ENCODE data around the gene ALDH3B1. TPM values are rescaled to one million over a fixed set of nuclear protein-coding genes. Genes with fewer than 3 reads are reported as not detected.

Gene ALDH3B1
- total RNA-seq, 1 experiment from 2014 or later: 28.1 TPM

DNA sequence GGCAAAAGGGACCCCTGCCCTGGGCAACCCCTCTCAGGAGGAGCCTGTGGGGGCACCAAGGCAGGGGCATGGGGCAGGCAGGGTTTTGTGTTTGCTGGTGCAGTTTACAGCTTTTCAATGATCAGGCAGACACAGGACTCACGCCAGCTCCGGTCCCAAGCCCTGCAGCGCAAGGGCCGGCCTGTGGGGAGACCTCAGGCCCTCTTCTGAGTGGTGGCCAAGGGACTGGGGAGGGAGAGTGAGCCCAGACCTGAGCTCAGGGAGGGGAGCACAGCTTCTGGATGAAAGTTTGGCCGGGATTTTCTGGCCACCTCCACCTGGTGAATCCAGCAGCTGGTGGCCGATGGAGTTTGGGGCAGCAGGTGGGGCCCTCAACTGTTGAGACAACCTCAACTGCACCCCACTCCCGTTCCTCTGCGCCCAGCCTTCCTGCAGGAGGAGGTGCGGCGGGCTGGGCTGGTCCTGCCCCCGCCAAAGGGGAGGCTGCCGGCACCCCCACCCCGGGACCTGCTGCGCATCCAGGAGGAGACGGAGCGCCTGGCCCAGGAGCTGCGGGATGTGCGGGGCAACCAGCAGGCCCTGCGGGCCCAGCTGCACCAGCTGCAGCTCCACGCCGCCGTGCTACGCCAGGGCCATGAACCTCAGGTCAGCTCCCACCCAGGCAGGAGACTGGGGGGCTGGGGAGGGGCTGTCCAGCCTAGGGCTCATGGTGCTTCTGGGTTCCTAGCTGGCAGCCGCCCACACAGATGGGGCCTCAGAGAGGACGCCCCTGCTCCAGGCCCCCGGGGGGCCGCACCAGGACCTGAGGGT is 32.3 kb downstream of the ALDH3B1 start:
- intact Hi-C loops (cut with micrococcal nuclease): no loop called here
- Histone ChIP-seq H3K4me1 (ENCODE audit: insufficient read depth, low read length) (peaks cover 26% of the 10 kb centered on the region), H4K20me1 (ENCODE audit: low read length) (no peaks in the 10 kb centered on the region), H3K4me2 (ENCODE audit: low read length) (no peak overlapping the region), H3K9ac (ENCODE audit: low read length) (no peak overlapping the region), H3K79me2 (ENCODE audit: low read length) (peaks cover 36% of the 10 kb centered on the region), H3K36me3 (ENCODE audit: low read depth, low read length) (peaks cover 7% of the 10 kb centered on the region; the same call in 1 of the 2 replicates), H3K9me2 (replicated peaks; ENCODE audit: low read length) (no peaks in the 10 kb centered on the region), H3K27me3 (ENCODE audit: low read length) (no peaks in the 10 kb centered on the region), H3K27ac (ENCODE audit: low read length) (no peak overlapping the region), H3K4me3 (ENCODE audit: low read length) (no peak overlapping the region), H3F3A (ENCODE audit: low read length, unreplicated experiment) (no peaks in the 10 kb centered on the region), H3K9me3 (ENCODE audit: low read length) (no peaks in the 10 kb centered on the region), H2AFZ (ENCODE audit: low read length) (no peak overlapping the region)
- DNase-seq: no peak
- no TSS peak for BruUV-seq (replicated peaks)
- TF ChIP-seq, protein P1, sequence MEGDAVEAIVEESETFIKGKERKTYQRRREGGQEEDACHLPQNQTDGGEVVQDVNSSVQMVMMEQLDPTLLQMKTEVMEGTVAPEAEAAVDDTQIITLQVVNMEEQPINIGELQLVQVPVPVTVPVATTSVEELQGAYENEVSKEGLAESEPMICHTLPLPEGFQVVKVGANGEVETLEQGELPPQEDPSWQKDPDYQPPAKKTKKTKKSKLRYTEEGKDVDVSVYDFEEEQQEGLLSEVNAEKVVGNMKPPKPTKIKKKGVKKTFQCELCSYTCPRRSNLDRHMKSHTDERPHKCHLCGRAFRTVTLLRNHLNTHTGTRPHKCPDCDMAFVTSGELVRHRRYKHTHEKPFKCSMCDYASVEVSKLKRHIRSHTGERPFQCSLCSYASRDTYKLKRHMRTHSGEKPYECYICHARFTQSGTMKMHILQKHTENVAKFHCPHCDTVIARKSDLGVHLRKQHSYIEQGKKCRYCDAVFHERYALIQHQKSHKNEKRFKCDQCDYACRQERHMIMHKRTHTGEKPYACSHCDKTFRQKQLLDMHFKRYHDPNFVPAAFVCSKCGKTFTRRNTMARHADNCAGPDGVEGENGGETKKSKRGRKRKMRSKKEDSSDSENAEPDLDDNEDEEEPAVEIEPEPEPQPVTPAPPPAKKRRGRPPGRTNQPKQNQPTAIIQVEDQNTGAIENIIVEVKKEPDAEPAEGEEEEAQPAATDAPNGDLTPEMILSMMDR (conservative IDR thresholded peaks at IDR 0.05; ENCODE audit: low read depth, low read length): no peak
- TF ChIP-seq EZH2 (IDR thresholded peaks at IDR 0.05; ENCODE audit: low read length, unreplicated experiment): no peak
- TF ChIP-seq EZH2phosphoT487 (IDR thresholded peaks at IDR 0.05; ENCODE audit: borderline replicate concordance, low read length): no peak
- ChIA-PET POLR2A (ENCODE audit: unreplicated experiment) (no interaction called here), CTCF (no interaction called here)
- ATAC-seq: no peak

DNA sequence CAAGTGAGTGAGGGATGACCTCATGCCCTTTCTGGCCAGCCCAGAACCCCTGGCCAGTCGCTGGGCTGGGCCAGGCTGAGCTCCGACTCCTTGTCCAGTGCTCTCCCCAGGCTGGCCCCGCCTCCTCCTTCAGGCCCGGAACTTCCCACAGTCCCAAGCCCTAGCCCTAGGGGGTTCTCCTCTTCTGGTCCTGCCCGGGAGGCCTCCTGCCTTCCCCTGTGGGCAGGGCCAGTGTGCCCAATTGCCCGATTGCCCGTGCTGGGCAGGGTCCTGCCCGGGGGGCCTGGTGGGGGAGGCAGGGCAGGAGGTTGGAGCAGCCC is 32.9 kb downstream of the ALDH3B1 start:
- H3K27ac ChIP-seq (ENCODE audit: low read length): no peak overlapping the region
- H3K9me3 ChIP-seq (ENCODE audit: low read length): no peaks in the 10 kb centered on the region
- no peaks in the 10 kb centered on the region for H3F3A ChIP-seq (ENCODE audit: low read length, unreplicated experiment)
- H2AFZ ChIP-seq (ENCODE audit: low read length): no peak overlapping the region
- no peaks in the 10 kb centered on the region for H4K20me1 ChIP-seq (ENCODE audit: low read length)
- no peak for DNase-seq
- no peak overlapping the region for H3K4me2 ChIP-seq (ENCODE audit: low read length)
- ATAC-seq: no peak
- ChIA-PET POLR2A (ENCODE audit: unreplicated experiment) (no interaction called here), CTCF (no interaction called here)
- H3K4me3 ChIP-seq (ENCODE audit: low read length): no peak overlapping the region
- H3K4me1 ChIP-seq (ENCODE audit: insufficient read depth, low read length): peaks cover 26% of the 10 kb centered on the region
- H3K9ac ChIP-seq (ENCODE audit: low read length): no peak overlapping the region
- peaks cover 7% of the 10 kb centered on the region; the same call in 1 of the 2 replicates for H3K36me3 ChIP-seq (ENCODE audit: low read depth, low read length)
- no peaks in the 10 kb centered on the region for H3K27me3 ChIP-seq (ENCODE audit: low read length)
- no TSS peak for BruUV-seq (replicated peaks)
- no peak for TF ChIP-seq EZH2phosphoT487 (IDR thresholded peaks at IDR 0.05; ENCODE audit: borderline replicate concordance, low read length)
- TF ChIP-seq, protein P1 (conservative IDR thresholded peaks at IDR 0.05; ENCODE audit: low read depth, low read length): no peak
- TF ChIP-seq EZH2 (IDR thresholded peaks at IDR 0.05; ENCODE audit: low read length, unreplicated experiment): no peak
- peaks cover 36% of the 10 kb centered on the region for H3K79me2 ChIP-seq (ENCODE audit: low read length)
- intact Hi-C loops (cut with micrococcal nuclease): no loop called here
- H3K9me2 ChIP-seq (replicated peaks; ENCODE audit: low read length): no peaks in the 10 kb centered on the region

All from PC-3 (cell line).